ENCODE results near the gene ZFC3H1. TPM values are rescaled to one million over a fixed set of nuclear protein-coding genes. Genes with fewer than 3 reads are reported as not detected.

The ZFC3H1 gene
- total and polyA plus RNA-seq, 2 of the 13 experiments (the other 11 are each of a cell fraction or from before 2014, with no cell fraction given) = 17.1 to 38.3 TPM

DNA sequence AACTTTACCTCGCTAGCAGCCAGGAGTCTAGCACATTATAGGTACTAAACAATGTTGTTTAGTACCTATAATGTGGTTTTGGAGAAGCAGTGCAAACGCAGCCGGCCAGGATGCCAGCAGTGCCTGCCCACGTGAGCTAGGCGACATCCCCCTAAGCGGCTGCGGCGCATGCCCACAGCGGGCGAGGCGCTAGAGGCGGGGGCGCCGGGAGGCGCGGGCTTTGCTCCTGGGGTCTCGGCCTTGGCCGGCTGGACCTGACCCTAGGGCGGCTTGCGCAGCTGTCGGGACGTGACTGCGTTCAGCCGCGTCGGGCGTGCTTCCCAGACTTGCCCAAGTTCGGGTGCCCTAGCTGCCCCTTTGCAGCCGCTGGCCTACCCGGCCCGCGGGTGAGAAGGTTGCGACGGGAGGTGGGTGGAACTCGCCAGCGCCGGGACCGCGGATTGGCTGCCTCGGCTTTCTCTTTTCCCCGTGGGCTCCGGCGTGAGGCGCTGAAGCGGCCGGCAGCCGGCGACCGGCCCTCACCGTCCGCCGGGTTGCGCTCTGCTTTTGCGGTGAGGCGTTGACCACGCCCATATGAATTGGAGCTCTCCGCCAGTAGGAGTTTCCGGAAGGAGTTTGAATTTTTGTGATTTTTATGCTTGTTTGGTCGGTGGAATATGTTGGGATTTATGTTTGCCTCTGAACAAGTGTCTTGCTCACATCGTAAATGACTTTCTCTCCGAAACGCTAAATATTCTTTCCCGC lies 22.4 kb upstream of the ZFC3H1 start, which contains the start of gene TMEM19 (continued):
- no peak for TF ChIP-seq TCF12 (IDR thresholded peaks at IDR 0.05)
- TF ChIP-seq TCF12 (CRISPR knock-in tag; IDR thresholded peaks at IDR 0.05) = peak; percentile 83; the same call in 1 of the 2 replicates
- TF ChIP-seq, protein P1, sequence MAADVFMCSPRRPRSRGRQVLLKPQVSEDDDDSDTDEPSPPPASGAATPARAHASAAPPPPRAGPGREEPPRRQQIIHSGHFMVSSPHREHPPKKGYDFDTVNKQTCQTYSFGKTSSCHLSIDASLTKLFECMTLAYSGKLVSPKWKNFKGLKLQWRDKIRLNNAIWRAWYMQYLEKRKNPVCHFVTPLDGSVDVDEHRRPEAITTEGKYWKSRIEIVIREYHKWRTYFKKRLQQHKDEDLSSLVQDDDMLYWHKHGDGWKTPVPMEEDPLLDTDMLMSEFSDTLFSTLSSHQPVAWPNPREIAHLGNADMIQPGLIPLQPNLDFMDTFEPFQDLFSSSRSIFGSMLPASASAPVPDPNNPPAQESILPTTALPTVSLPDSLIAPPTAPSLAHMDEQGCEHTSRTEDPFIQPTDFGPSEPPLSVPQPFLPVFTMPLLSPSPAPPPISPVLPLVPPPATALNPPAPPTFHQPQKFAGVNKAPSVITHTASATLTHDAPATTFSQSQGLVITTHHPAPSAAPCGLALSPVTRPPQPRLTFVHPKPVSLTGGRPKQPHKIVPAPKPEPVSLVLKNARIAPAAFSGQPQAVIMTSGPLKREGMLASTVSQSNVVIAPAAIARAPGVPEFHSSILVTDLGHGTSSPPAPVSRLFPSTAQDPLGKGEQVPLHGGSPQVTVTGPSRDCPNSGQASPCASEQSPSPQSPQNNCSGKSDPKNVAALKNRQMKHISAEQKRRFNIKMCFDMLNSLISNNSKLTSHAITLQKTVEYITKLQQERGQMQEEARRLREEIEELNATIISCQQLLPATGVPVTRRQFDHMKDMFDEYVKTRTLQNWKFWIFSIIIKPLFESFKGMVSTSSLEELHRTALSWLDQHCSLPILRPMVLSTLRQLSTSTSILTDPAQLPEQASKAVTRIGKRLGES (CRISPR knock-in tag; IDR thresholded peaks at IDR 0.05; ENCODE audit: borderline replicate concordance) = no peak
- no peak for TF ChIP-seq IRX3 (CRISPR knock-in tag; IDR thresholded peaks at IDR 0.05; ENCODE audit: borderline replicate concordance, low read depth)
- no peak for TF ChIP-seq SRSF1 (optimal IDR thresholded peaks at IDR 0.05; ENCODE audit: low read depth, low read length)
- TF ChIP-seq KLF13 (CRISPR knock-in tag; IDR thresholded peaks at IDR 0.05) = 0 out of 2 replicates have a peak, but pooled peaks have one; percentile 76
- TF ChIP-seq ZNF343 (CRISPR knock-in tag; IDR thresholded peaks at IDR 0.05) = peak; percentile 89
- TF ChIP-seq ATF7 (IDR thresholded peaks at IDR 0.05) = no peak
- TF ChIP-seq ATF7 (CRISPR knock-in tag; IDR thresholded peaks at IDR 0.05) = peak; percentile 73; the same call in 1 of the 2 replicates
- peak; percentile 31; the same call in 1 of the 2 replicates for TF ChIP-seq FOXK1 (CRISPR knock-in tag; IDR thresholded peaks at IDR 0.05; ENCODE audit: borderline replicate concordance, low read depth)
- TF ChIP-seq SRSF9 (IDR thresholded peaks at IDR 0.05; ENCODE audit: borderline replicate concordance, insufficient read depth, low read depth, low read length, poor library complexity, severe bottlenecking) = no peak
- TF ChIP-seq HIC2 (CRISPR knock-in tag; IDR thresholded peaks at IDR 0.05; ENCODE audit: low read depth) = peak; percentile 95
- TF ChIP-seq GFI1 (CRISPR knock-in tag; IDR thresholded peaks at IDR 0.05; ENCODE audit: borderline replicate concordance) = peak; percentile 56; the same call in 1 of the 2 replicates
- no peak for TF ChIP-seq ZNF207 (IDR thresholded peaks at IDR 0.05; ENCODE audit: borderline replicate concordance)
- no peak; the same call in 1 of the 2 replicates for TF ChIP-seq ZNF460 (CRISPR knock-in tag; IDR thresholded peaks at IDR 0.05; ENCODE audit: borderline replicate concordance)
- no peak for TF ChIP-seq ZNF780A (CRISPR knock-in tag; IDR thresholded peaks at IDR 0.05)
- no peak for TF ChIP-seq HOMEZ (CRISPR knock-in tag; IDR thresholded peaks at IDR 0.05; ENCODE audit: low read depth)
- TF ChIP-seq AGO2 (optimal IDR thresholded peaks at IDR 0.05; ENCODE audit: low read depth, low read length) = peak; percentile 60
- TF ChIP-seq ZNF841 (CRISPR knock-in tag; IDR thresholded peaks at IDR 0.05; ENCODE audit: borderline replicate concordance) = no peak
- peak; percentile 54 for TF ChIP-seq ISL2 (CRISPR knock-in tag; IDR thresholded peaks at IDR 0.05)
- TF ChIP-seq STAT5B (CRISPR knock-in tag; IDR thresholded peaks at IDR 0.05) = 0 out of 2 replicates have a peak, but pooled peaks have one; percentile 16

Measured in HepG2 (cell line).